ENCODE measurements around the gene AMPH. TPM values are rescaled to one million over a fixed set of nuclear protein-coding genes. Genes with fewer than 3 reads are reported as not detected.

The AMPH gene
- total and polyA plus RNA-seq, 9 of the 15 experiments (the other 6 are each of a cell fraction or from before 2014, with no cell fraction given): 0.03 to 0.35 TPM; not detected in 7

DNA sequence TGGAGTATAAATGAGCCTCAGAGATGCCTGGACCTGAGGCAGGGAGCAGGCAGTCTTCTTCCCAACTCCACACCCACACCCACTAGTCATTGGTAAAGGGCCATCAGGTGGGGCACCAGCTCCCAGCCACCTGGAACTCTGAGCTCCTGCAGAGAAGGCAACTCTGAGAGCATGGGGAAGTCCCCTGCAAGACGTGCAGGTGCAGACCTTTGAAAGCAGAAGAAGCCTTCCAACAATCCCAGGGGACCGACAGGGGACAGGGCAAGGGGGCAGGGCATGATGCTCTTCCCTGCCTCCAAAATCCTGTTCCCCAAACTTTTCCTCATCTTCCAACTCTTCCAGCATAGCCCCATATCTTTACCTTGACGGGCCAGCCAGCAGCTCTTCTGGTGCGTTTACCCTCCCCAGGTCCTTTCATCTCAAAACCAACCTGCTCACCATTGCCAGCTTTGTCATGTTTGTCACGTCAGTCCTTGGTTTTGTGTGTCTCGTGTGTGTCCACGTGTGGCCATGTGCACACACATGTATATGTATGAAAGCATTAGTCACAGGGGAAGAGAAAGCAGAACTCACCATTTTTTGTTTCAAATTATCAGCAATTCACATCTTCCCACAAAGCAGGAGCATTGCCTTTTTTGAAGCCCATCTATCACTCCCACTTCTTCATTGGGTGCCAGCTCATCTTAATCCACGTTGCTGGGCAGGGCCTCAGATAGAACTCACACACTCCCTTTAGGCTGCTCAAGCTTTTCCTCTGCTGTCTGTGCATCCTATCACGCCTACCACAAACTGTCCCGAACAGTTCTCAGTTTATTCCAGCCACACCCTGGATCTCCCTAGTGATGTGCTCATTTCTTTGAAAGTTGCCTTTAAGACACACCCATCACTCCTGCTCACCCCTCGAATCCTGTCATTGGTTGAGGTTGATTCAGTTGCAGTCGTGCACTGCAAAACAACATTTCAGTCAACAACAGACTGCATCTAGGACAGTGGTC is 41.0 kb upstream of the AMPH start:
- ChIA-PET CTCF (ENCODE audit: low intra/inter-chr PET ratio) (no interaction called here), POLR2A (interaction anchor here (0.7 to 1.4 kb wide), 2 partner anchors 12 to 281 kb away, joined by 3 read pairs; no protein-coding TSS in a partner anchor)
- intact Hi-C loops (cut with micrococcal nuclease) (no loop called here), in situ Hi-C loops (cut with MboI) (no loop called here)
- Histone ChIP-seq H2AFZ (ENCODE audit: low read depth, low read length) (no peak overlapping the region), H4K20me1 (replicated peaks; ENCODE audit: control insufficient read depth, insufficient read depth, low read length) (peaks cover 3% of the 10 kb centered on the region; the same call in 1 of the 2 replicates), H3K36me3 (ENCODE audit: control insufficient read depth, insufficient read depth, low read length) (no peaks in the 10 kb centered on the region), H3K9me1 (ENCODE audit: control insufficient read depth, insufficient read depth, low read length) (no peaks in the 10 kb centered on the region), H3K27me3 (ENCODE audit: control insufficient read depth in 2 of 2, insufficient read depth in 2 of 2, low read length in 2 of 2) (peaks cover 0 to 17% of the 10 kb centered on the region in 2 experiments; a peak in 3 of 5 replicates), H3K4me2 (ENCODE audit: insufficient read depth, low read length) (no peak overlapping the region), H3K9ac (ENCODE audit: insufficient read depth in 1 of 2, low read depth in 2 of 2, low read length in 2 of 2) (no peak overlapping the region), H3K27ac (ENCODE audit: extremely low read depth, low read depth, low read length) (no peak overlapping the region), H3K79me2 (ENCODE audit: control insufficient read depth, insufficient read depth, low read length) (no peaks in the 10 kb centered on the region), H3K9me3 (replicated peaks; ENCODE audit: control insufficient read depth, insufficient read depth, low read depth, low read length) (no peaks in the 10 kb centered on the region), H3K4me1 (replicated peaks in 1 of 2; ENCODE audit: control insufficient read depth in 2 of 2, insufficient read depth in 2 of 2, low read length in 2 of 2) (no peaks in the 10 kb centered on the region), H3K4me3 (no peak overlapping the region)
- FAIRE-seq (no peak), ATAC-seq (no peak), DNase-seq (ENCODE audit: extremely low read depth in 1 of 4, low spot score in 3 of 4) (no peak)
- BruUV-seq (replicated peaks): no TSS peak
- under 1% methylated on average over 12 of the region's 12 CpGs for WGBS (ENCODE audit: insufficient coverage, low coverage, missing lambda C conversion rate)
- no peak for TF ChIP-seq SPI1 (IDR thresholded peaks at IDR 0.05; ENCODE audit: borderline replicate concordance, low read depth, low read length)
- TF ChIP-seq BDP1 (IDR thresholded peaks at IDR 0.05; ENCODE audit: insufficient read depth, insufficient read length): no peak
- no peak for TF ChIP-seq GTF2F1 (IDR thresholded peaks at IDR 0.05; ENCODE audit: low read depth, low read length)
- no peak for TF ChIP-seq EZH2 (IDR thresholded peaks at IDR 0.05; ENCODE audit: borderline replicate concordance, low read depth, low read length)
- TF ChIP-seq NCOR1 (IDR thresholded peaks at IDR 0.05): no peak
- TF ChIP-seq, protein P1, sequence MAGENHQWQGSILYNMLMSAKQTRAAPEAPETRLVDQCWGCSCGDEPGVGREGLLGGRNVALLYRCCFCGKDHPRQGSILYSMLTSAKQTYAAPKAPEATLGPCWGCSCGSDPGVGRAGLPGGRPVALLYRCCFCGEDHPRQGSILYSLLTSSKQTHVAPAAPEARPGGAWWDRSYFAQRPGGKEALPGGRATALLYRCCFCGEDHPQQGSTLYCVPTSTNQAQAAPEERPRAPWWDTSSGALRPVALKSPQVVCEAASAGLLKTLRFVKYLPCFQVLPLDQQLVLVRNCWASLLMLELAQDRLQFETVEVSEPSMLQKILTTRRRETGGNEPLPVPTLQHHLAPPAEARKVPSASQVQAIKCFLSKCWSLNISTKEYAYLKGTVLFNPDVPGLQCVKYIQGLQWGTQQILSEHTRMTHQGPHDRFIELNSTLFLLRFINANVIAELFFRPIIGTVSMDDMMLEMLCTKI (IDR thresholded peaks at IDR 0.05; ENCODE audit: partially characterized antibody): no peak
- TF ChIP-seq ZNF589 (CRISPR knock-in tag; IDR thresholded peaks at IDR 0.05; ENCODE audit: low read depth): no peak
- TF ChIP-seq, protein P2, sequence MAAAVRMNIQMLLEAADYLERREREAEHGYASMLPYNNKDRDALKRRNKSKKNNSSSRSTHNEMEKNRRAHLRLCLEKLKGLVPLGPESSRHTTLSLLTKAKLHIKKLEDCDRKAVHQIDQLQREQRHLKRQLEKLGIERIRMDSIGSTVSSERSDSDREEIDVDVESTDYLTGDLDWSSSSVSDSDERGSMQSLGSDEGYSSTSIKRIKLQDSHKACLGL (CRISPR knock-in tag; IDR thresholded peaks at IDR 0.05; ENCODE audit: borderline replicate concordance, poor library complexity, severe bottlenecking): no peak
- no peak for TF ChIP-seq HMG20A (CRISPR knock-in tag; conservative IDR thresholded peaks at IDR 0.05)
- no peak for TF ChIP-seq ZBTB12 (CRISPR knock-in tag; IDR thresholded peaks at IDR 0.05)
- TF ChIP-seq BCL6 (CRISPR knock-in tag; IDR thresholded peaks at IDR 0.05): no peak
- no peak for TF ChIP-seq ZNF584 (CRISPR knock-in tag; IDR thresholded peaks at IDR 0.05; ENCODE audit: low read depth)
- no peak for TF ChIP-seq ZBTB1 (CRISPR knock-in tag; IDR thresholded peaks at IDR 0.05; ENCODE audit: borderline replicate concordance, low read depth)

Data from K562 (cell line).